Duodenal mucosa (tissue), 2 donors: ENCODE data around the gene SOX8.

ENCODE experiments used
- H3K27ac ChIP-seq: one replicate; pipeline ENCODE4 v1.7.0; 2013; ENCODE audit warnings: low read depth, low read length
- H3K27me3 ChIP-seq, 2 donors: one replicate each; pipeline ENCODE4 v1.7.0; 2013; ENCODE audit warnings: low read length in 2 of 2, control low read depth in 1 of 2; ENCODE audit not compliant: insufficient read depth in 2 of 2, control insufficient read depth in 1 of 2
- H3K36me3 ChIP-seq, 2 donors: one replicate each; pipeline ENCODE4 v1.7.0; 2013; ENCODE audit warnings: low read length in 2 of 2, control low read depth in 1 of 2; ENCODE audit not compliant: insufficient read depth in 2 of 2, control insufficient read depth in 1 of 2
- H3K4me1 ChIP-seq, 2 donors: one replicate each; pipeline ENCODE4 v1.7.0; 2013; ENCODE audit warnings: low read length in 2 of 2, control low read depth in 1 of 2; ENCODE audit not compliant: insufficient read depth in 2 of 2, control insufficient read depth in 1 of 2
- H3K4me3 ChIP-seq, 2 donors: one replicate each; pipeline ENCODE4 v1.7.0; 2013; ENCODE audit warnings: low read length in 2 of 2, low read depth in 1 of 2
- H3K9ac ChIP-seq, 2 donors: one replicate each; pipeline ENCODE4 v1.7.0; 2013; ENCODE audit warnings: low read length in 2 of 2, low read depth in 1 of 2
- H3K9me3 ChIP-seq, 2 donors: one replicate each; pipeline ENCODE4 v1.7.0; 2013; ENCODE audit warnings: low read length in 2 of 2, control low read depth in 1 of 2; ENCODE audit not compliant: control insufficient read depth in 1 of 2

The SOX8 gene

GRCh38 chr16:984736-985636 lies 3.4 kb downstream of the SOX8 start:
- no peak overlapping the region for H3K4me3 ChIP-seq
- peaks cover 2 to 18% of the 10 kb centered on the region in 2 donors for H3K27me3 ChIP-seq
- no peak overlapping the region for H3K27ac ChIP-seq
- H3K36me3 ChIP-seq = no peaks in the 10 kb centered on the region
- no peaks in the 10 kb centered on the region for H3K4me1 ChIP-seq
- no peaks in the 10 kb centered on the region for H3K9me3 ChIP-seq
- no peak overlapping the region for H3K9ac ChIP-seq

- Histone ChIP-seq H3K27me3 (peaks cover 3 to 21% of the 10 kb centered on the region in 2 donors), H3K9ac (no peak overlapping the region), H3K27ac (no peak overlapping the region)
Observed at GRCh38 chr16:985646-986400, 4.3 kb downstream of the SOX8 start.

GRCh38 chr16:986411-986810 lies 4.8 kb downstream of the SOX8 start:
- Histone ChIP-seq H3K36me3 (no peaks in the 10 kb centered on the region), H3K9ac (no peak overlapping the region), H3K4me1 (no peaks in the 10 kb centered on the region), H3K4me3 (no peak overlapping the region), H3K27ac (no peak overlapping the region), H3K27me3 (peaks cover 3 to 21% of the 10 kb centered on the region in 2 donors), H3K9me3 (no peaks in the 10 kb centered on the region)

More at GRCh38 chr16:985646-986400, 4.3 kb downstream of the SOX8 start:
- H3K9me3 ChIP-seq = no peaks in the 10 kb centered on the region
- H3K36me3 ChIP-seq = no peaks in the 10 kb centered on the region
- H3K4me1 ChIP-seq = no peaks in the 10 kb centered on the region
- H3K4me3 ChIP-seq = no peak overlapping the region

GRCh38 chr16:986925-987582 lies 5.5 kb downstream of the SOX8 start:
- no peak overlapping the region for H3K9ac ChIP-seq
- H3K4me3 ChIP-seq = no peak overlapping the region
- peaks cover 3 to 21% of the 10 kb centered on the region in 2 donors for H3K27me3 ChIP-seq
- no peaks in the 10 kb centered on the region for H3K36me3 ChIP-seq
- H3K9me3 ChIP-seq = no peaks in the 10 kb centered on the region
- no peaks in the 10 kb centered on the region for H3K4me1 ChIP-seq
- H3K27ac ChIP-seq = no peak overlapping the region

GRCh38 chr16:987906-988305 lies 6.3 kb downstream of the SOX8 start:
- no peaks in the 10 kb centered on the region for H3K36me3 ChIP-seq
- no peak overlapping the region for H3K27ac ChIP-seq
- peaks cover 3 to 15% of the 10 kb centered on the region in 2 donors for H3K27me3 ChIP-seq
- H3K4me1 ChIP-seq = no peaks in the 10 kb centered on the region
- H3K9ac ChIP-seq = no peak overlapping the region
- H3K9me3 ChIP-seq = no peaks in the 10 kb centered on the region
- H3K4me3 ChIP-seq = no peak overlapping the region

GRCh38 chr16:988471-989353 lies 7.1 kb downstream of the SOX8 start:
- Histone ChIP-seq H3K9ac (no peak overlapping the region), H3K4me3 (no peak overlapping the region), H3K9me3 (no peaks in the 10 kb centered on the region), H3K27me3 (peaks cover 3 to 10% of the 10 kb centered on the region in 2 donors), H3K4me1 (no peaks in the 10 kb centered on the region), H3K36me3 (no peaks in the 10 kb centered on the region), H3K27ac (no peak overlapping the region)

- H3K9me3 ChIP-seq = no peaks in the 10 kb centered on the region
- peaks cover 3 to 10% of the 10 kb centered on the region in 2 donors for H3K27me3 ChIP-seq
- H3K9ac ChIP-seq = no peak overlapping the region
- H3K36me3 ChIP-seq = no peaks in the 10 kb centered on the region
- H3K4me1 ChIP-seq = no peaks in the 10 kb centered on the region
- H3K27ac ChIP-seq = no peak overlapping the region
- H3K4me3 ChIP-seq = no peak overlapping the region
Observed at GRCh38 chr16:989354-989814, 7.8 kb downstream of the SOX8 start.

GRCh38 chr16:990516-991291 lies 9.1 kb downstream of the SOX8 start:
- Histone ChIP-seq H3K9me3 (no peaks in the 10 kb centered on the region), H3K4me3 (no peak overlapping the region), H3K9ac (no peak overlapping the region), H3K27ac (no peak overlapping the region), H3K27me3 (peaks cover 6 to 10% of the 10 kb centered on the region in 2 donors), H3K36me3 (no peaks in the 10 kb centered on the region), H3K4me1 (no peaks in the 10 kb centered on the region)

- H3K4me1 ChIP-seq = no peaks in the 10 kb centered on the region
- peaks cover 11 to 15% of the 10 kb centered on the region in 2 donors for H3K27me3 ChIP-seq
- no peak overlapping the region for H3K9ac ChIP-seq
- H3K9me3 ChIP-seq = no peaks in the 10 kb centered on the region
- no peak overlapping the region for H3K4me3 ChIP-seq
- no peaks in the 10 kb centered on the region for H3K36me3 ChIP-seq
- no peak overlapping the region for H3K27ac ChIP-seq
Observed at GRCh38 chr16:991345-991744, 9.8 kb downstream of the SOX8 start.
